GM21528 (cell line): Measurements from ENCODE around the gene HNRNPA1L2.
"Not testable (repeated sequence)": the region's sequence is repeated elsewhere in the genome, so short reads cannot be mapped to it uniquely, and the experiment has no call there.

Experiments used
- ATAC-seq: cut with Tn5 transposase; IDR thresholded peaks from one replicate; pipeline ENCODE4 v1.9.1; 2021; ENCODE audit warnings: mild to moderate bottlenecking, moderate library complexity; ENCODE audit not compliant: unreplicated experiment, low FRiP score

The HNRNPA1L2 gene

GRCh38 chr13:52638666-52639328 is 3.4 kb upstream of the HNRNPA1L2 start:
- no peak for ATAC-seq

- ATAC-seq, result no peak
Measured at GRCh38 chr13:52644108-52644507, 1.9 kb downstream of the HNRNPA1L2 start.

- ATAC-seq, result no peak
Measured at GRCh38 chr13:52646967-52647366, 4.7 kb downstream of the HNRNPA1L2 start.

GRCh38 chr13:52650731-52651130 is 8.5 kb downstream of the HNRNPA1L2 start:
- ATAC-seq, result no peak

- ATAC-seq, result no peak
Measured at GRCh38 chr13:52651897-52652195, 9.6 kb downstream of the HNRNPA1L2 start.

- peak; percentile 96 for ATAC-seq
Measured at GRCh38 chr13:52652196-52652979, 10.2 kb downstream of the HNRNPA1L2 start, which contains the start of gene SUGT1. SUGT1 (plus strand) TSS chr13:52652836; CDS start chr13:52652921, 85 bp downstream.

- peak; percentile 47 for ATAC-seq
Measured at GRCh38 chr13:52652980-52653303, 10.7 kb downstream of the HNRNPA1L2 start.

- ATAC-seq, result no peak
Measured at GRCh38 chr13:52659340-52659739, 17.1 kb downstream of the HNRNPA1L2 start.

- ATAC-seq, result no peak
Measured at GRCh38 chr13:52664272-52664671, 22.0 kb downstream of the HNRNPA1L2 start.

- no peak for ATAC-seq
Measured at GRCh38 chr13:52665325-52665724, 23.1 kb downstream of the HNRNPA1L2 start.

GRCh38 chr13:52669677-52670076 is 27.4 kb downstream of the HNRNPA1L2 start:
- no peak for ATAC-seq

- ATAC-seq, result no peak
Measured at GRCh38 chr13:52670726-52671125, 28.5 kb downstream of the HNRNPA1L2 start.

- no peak for ATAC-seq
Measured at GRCh38 chr13:52673465-52673864, 31.2 kb downstream of the HNRNPA1L2 start.

GRCh38 chr13:52677823-52678222 is 35.6 kb downstream of the HNRNPA1L2 start:
- no peak for ATAC-seq

GRCh38 chr13:52685806-52686205 is 43.6 kb downstream of the HNRNPA1L2 start:
- not testable (repeated sequence) for ATAC-seq

- no peak for ATAC-seq
Measured at GRCh38 chr13:52686376-52686775, 44.1 kb downstream of the HNRNPA1L2 start.
